ENCODE data around the gene KLRD1. TPM values are rescaled to one million over a fixed set of nuclear protein-coding genes. Genes with fewer than 3 reads are reported as not detected.

The KLRD1 gene
- total RNA-seq, 4 donors from 2014 or later: 0.37 to 0.94 (median 0.70) TPM

DNA sequence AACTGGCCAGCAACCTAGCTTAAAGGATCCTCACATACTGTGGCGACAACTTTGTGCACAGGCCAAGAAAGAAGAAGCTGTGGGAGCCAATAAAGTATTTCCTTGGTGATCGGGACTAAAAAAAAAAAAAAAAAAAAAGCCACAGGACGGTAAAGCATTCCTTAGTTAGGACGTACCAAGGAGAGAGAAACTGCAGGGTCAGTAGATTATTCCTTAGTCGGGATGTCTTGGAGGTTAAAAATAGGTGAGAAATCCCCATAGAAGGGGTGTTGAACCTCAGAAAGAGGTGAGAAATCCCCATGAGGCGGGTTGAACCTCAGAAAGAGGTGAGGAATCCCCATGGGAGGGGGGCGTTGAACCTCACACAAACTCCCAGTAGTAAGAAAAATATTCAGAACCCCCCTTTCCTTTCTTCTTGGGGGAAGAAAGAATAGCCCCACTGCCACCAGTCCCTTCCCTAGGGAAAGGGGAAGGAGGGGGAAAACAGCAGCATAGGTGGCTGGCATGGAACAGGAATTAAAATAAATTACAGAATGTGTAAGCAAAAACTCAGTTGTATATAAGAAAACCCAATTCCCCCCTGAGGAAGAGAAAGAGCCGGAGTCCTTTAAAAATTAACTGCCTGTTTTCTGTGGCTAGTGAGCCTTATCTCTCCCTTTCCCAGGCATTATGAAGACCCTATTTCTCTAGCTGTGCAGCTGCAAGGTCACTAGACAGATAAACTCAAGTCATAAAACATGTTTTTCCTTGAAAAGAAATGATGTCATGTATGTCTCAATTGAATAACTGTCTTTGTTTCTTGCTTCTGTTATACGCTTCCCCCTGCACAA is 55.4 kb downstream of the KLRD1 start:
- WGBS, 2 donors (ENCODE audit: low coverage in 1 of 2): 3 to 28% methylated on average over 5 to 8 of the region's 9 CpGs
- Histone ChIP-seq H3K36me3 (no peaks in the 10 kb centered on the region), H3K27ac (peak overlapping the region; percentile 88 to 100 (median 92)), H3K4me3 (peak overlapping the region in 1 of 2 donors; percentile 69), H3K27me3 (no peaks in the 10 kb centered on the region), H3K4me1 (peaks cover 11 to 40% (median 12%) of the 10 kb centered on the region in 3 donors), H3K9me3 (no peaks in the 10 kb centered on the region)
- ATAC-seq: no peak
- TF ChIP-seq, protein P1, sequence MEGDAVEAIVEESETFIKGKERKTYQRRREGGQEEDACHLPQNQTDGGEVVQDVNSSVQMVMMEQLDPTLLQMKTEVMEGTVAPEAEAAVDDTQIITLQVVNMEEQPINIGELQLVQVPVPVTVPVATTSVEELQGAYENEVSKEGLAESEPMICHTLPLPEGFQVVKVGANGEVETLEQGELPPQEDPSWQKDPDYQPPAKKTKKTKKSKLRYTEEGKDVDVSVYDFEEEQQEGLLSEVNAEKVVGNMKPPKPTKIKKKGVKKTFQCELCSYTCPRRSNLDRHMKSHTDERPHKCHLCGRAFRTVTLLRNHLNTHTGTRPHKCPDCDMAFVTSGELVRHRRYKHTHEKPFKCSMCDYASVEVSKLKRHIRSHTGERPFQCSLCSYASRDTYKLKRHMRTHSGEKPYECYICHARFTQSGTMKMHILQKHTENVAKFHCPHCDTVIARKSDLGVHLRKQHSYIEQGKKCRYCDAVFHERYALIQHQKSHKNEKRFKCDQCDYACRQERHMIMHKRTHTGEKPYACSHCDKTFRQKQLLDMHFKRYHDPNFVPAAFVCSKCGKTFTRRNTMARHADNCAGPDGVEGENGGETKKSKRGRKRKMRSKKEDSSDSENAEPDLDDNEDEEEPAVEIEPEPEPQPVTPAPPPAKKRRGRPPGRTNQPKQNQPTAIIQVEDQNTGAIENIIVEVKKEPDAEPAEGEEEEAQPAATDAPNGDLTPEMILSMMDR (IDR thresholded peaks at IDR 0.05): no peak
- TF ChIP-seq EP300 (IDR thresholded peaks at IDR 0.05): no peak

DNA sequence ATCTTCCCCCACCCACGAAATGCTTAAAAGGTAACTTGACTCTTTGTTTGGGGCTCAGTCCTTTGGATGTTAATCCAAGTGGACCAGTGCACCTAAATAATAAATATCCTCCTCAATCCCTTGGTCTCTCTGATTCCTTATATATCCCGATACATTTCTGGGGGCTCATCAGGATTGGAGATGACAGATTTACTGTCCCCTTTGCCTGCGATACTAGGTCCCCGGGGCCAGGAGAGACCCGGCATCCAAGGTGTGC is 55.9 kb downstream of the KLRD1 start:
- H3K4me1 ChIP-seq: peaks cover 11 to 40% (median 12%) of the 10 kb centered on the region in 3 donors
- H3K36me3 ChIP-seq: no peaks in the 10 kb centered on the region
- peak overlapping the region; percentile 88 to 100 (median 92) for H3K27ac ChIP-seq
- no peak for ATAC-seq
- H3K27me3 ChIP-seq: no peaks in the 10 kb centered on the region
- no peaks in the 10 kb centered on the region for H3K9me3 ChIP-seq
- WGBS, 2 donors (ENCODE audit: low coverage in 1 of 2): 25% methylated on average over 2 of the region's 5 CpGs; no CpG with 5 or more reads in 1 of the 2 donors
- peak overlapping the region; percentile 69 to 100 for H3K4me3 ChIP-seq
- TF ChIP-seq EP300 (IDR thresholded peaks at IDR 0.05) (no peak), POLR2A (IDR thresholded peaks at IDR 0.05) (no peak), POLR2AphosphoS5 (IDR thresholded peaks at IDR 0.05) (no peak)
- TF ChIP-seq, protein P1 (IDR thresholded peaks at IDR 0.05): no peak

DNA sequence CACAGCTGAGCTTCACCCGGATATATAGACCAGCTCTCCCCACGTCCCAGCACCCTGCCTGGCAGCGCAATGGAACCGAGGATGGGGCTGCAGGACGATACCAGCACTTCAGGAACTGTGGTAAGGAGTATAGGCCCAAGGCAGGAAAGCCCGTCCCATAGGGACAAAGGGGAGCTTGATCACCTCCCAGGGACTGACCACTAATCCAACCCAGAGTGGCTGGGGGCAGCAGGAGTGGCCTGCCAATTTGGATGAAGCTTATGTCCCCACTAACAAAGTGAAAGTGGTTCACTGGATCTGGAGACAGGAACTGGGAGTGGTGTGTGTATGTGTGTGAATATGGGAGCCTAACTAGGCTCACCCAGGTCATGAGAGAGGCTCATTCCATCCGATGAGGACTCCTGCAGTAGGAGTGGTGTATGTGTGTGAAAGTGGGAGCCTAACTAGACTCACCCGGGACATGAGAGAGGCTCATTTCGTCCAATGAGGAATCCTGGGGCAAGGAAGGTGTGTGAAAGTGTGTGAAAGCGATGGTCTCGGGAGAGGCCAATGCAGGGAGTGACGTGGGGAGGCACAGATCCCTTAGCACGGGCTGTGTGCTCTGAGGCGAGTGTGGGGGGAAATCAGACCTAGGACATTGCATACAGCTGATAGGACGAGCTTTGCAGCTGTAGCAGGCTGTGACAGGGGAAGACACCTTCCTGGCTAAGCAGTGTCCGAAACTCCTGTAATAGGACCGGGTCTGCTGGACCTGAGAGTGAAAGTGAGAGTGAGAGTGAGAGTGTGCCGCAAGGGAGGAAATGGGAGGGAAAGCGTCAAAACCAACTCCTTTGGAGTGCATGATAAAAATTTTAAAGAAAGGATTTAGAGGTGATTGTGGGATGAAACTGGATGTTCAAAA is 56.5 kb downstream of the KLRD1 start:
- no peaks in the 10 kb centered on the region for H3K36me3 ChIP-seq
- H3K9me3 ChIP-seq: no peaks in the 10 kb centered on the region
- TF ChIP-seq EP300 (IDR thresholded peaks at IDR 0.05) (no peak), POLR2AphosphoS5 (IDR thresholded peaks at IDR 0.05) (peak; percentile 32), POLR2A (IDR thresholded peaks at IDR 0.05) (peak in 1 of 2 donors; percentile 13)
- TF ChIP-seq, protein P1 (IDR thresholded peaks at IDR 0.05): no peak
- peak overlapping the region; percentile 88 to 100 (median 92) for H3K27ac ChIP-seq
- H3K4me1 ChIP-seq: peaks cover 11 to 40% (median 12%) of the 10 kb centered on the region in 3 donors
- no peaks in the 10 kb centered on the region for H3K27me3 ChIP-seq
- ATAC-seq: peak; percentile 73
- 0 to 6% methylated on average over 4 to 14 of the region's 19 CpGs for WGBS, 2 donors (ENCODE audit: low coverage in 1 of 2)
- H3K4me3 ChIP-seq: peak overlapping the region; percentile 69 to 100

DNA sequence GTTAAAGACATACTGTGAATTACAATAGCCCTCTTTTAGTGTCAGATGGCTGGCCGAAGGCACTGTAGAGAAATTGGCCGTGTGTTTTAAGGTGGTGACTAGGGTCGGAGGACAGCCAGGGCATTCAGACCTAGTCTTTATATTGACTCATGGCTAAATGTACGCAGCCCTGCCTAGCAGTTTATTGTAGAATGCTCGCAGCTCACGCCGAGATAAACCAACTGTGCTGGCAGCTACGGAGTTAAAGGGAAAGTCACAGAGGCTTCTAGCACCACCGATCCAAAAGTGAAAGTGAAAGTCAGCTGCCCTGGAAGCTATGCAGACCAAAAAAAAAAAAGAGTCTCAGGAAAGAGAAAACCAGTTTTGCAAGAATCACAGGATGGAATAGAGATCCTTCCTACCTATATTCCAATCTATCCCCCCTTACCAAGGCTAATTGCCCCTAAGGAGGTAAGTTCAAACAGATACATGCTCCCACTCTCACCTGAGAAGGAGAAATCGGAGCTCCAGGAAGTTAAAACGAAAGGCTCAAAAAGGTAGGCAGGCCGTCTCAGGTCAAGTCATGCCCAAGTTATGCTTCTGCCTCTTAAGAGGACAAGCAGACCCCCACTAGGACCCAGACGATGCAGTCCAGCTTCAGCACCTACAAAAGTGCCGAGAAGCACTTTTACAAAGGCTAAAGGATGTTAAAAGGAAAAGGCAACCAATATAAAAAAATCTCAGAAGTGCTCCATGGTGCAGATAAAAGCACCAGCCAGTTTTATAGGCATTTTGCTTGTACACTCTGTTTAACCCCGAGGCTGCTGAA is 57.3 kb downstream of the KLRD1 start:
- WGBS, 2 donors (ENCODE audit: low coverage in 1 of 2): 0% methylated on average over 12 to 15 of the region's 15 CpGs
- Histone ChIP-seq H3K9me3 (no peaks in the 10 kb centered on the region), H3K36me3 (no peaks in the 10 kb centered on the region), H3K4me1 (peaks cover 11 to 40% (median 12%) of the 10 kb centered on the region in 3 donors), H3K27me3 (no peaks in the 10 kb centered on the region), H3K27ac (peak overlapping the region; percentile 88 to 100 (median 92)), H3K4me3 (peak overlapping the region; percentile 69 to 100)
- peak; percentile 74 for ATAC-seq
- TF ChIP-seq POLR2AphosphoS5 (IDR thresholded peaks at IDR 0.05) (peak; percentile 50), EP300 (IDR thresholded peaks at IDR 0.05) (no peak), POLR2A (IDR thresholded peaks at IDR 0.05) (no peak)
- TF ChIP-seq, protein P1 (IDR thresholded peaks at IDR 0.05): no peak

All from gastroesophageal sphincter (tissue), 4 donors.